Measurements from ENCODE around the gene HMGB4.

GRCh38 chr1:33899746-33900145 lies 35.9 kb downstream of the HMGB4 start:
- TF ChIP-seq POLR2A (IDR thresholded peaks at IDR 0.05) (no peak), POLR2AphosphoS5 (IDR thresholded peaks at IDR 0.05) (no peak)

Measured in upper lobe of left lung (tissue), 4 donors.